Heart right ventricle (tissue), 16 donors: ENCODE measurements around the gene NDUFB4. TPM values are rescaled to one million over a fixed set of nuclear protein-coding genes. Genes with fewer than 3 reads are reported as not detected.
"Not testable (repeated sequence)": the region's sequence is repeated elsewhere in the genome, so short reads cannot be mapped to it uniquely, and the experiment has no call there.

Experiments used
- ATAC-seq, 8 donors: fragments of 200-7000 bp; cut with Tn5 transposase; one replicate each; pipeline ENCODE4 v1.9.1; 2020; ENCODE audit warnings: mild to moderate bottlenecking in 8 of 8, moderate library complexity in 8 of 8, moderate number of reproducible peaks in 1 of 8
- DNase-seq, 2 donors: peaks; one replicate each; pipeline ENCODE4 v3.0.0-alpha.2; 2020
- H3K27ac ChIP-seq, 10 donors: fragments of 200-600 bp; sonication (generic) in 2 of 10; one replicate each; pipeline versions ENCODE4 v1.5.0 to v1.8.0; 2020 to 2022; ENCODE audit warnings: mild to moderate bottlenecking in 3 of 10
- H3K27me3 ChIP-seq, 7 donors: fragments of 200-600 bp; one replicate each; pipeline ENCODE4 v1.8.0; 2021 to 2022; ENCODE audit warnings: mild to moderate bottlenecking in 2 of 7
- H3K36me3 ChIP-seq, 9 donors: fragments of 200-600 bp; sonication (generic) in 1 of 9; one replicate each; pipeline versions ENCODE4 v1.5.0 to v1.8.0; 2020 to 2022; ENCODE audit warnings: mild to moderate bottlenecking in 2 of 9
- H3K4me1 ChIP-seq, 9 donors: fragments of 200-600 bp; sonication (generic) in 1 of 9; one replicate each; pipeline versions ENCODE4 v1.5.0 to v1.8.0; 2020 to 2022; ENCODE audit warnings: mild to moderate bottlenecking in 4 of 9
- H3K4me3 ChIP-seq, 10 donors: fragments of 200-600 bp; sonication (generic) in 2 of 10; one replicate each; pipeline versions ENCODE4 v1.5.0 to v1.8.0; 2020 to 2022; ENCODE audit warnings: mild to moderate bottlenecking in 7 of 10, moderate library complexity in 2 of 10
- H3K9me3 ChIP-seq, 11 donors: fragments of 200-600 bp in 10 of 11; sonication (generic) in 2 of 11; one replicate each; pipeline versions ENCODE4 v1.5.0 to v1.8.0; 2013 to 2022; ENCODE audit warnings: mild to moderate bottlenecking in 2 of 11, control low read depth in 1 of 11, moderate library complexity in 1 of 11
- WGBS, 2 donors: extraction: QIAGEN DNeasy Blood & Tissue Kit; methylation state at CpG; one replicate each; pipeline ENCODE4 v1.1.7; 2013; ENCODE audit warnings: inconsistent platforms in 1 of 2; 5-methylcytosine and 5-hydroxymethylcytosine counted together
- intact Hi-C, 10 donors: fragments of 100-400 bp; cut with DNase I; formaldehyde crosslinking; loops; one replicate each; pipeline versions ENCODE4 v1.11.1 to v1.14.2; 2022
- polyA plus RNA-seq, 2 donors: library from polyadenylated mRNA; stranded (reverse); fragments of 200-250 nt; gene quantifications; one replicate each; pipeline ENCODE4 v1.2.3, GENCODE V29; 2013
- total RNA-seq, 10 donors: library from RNA; stranded (reverse); fragmentation: NEBNext Ultra II Directional in 3 of 10; extraction: Animal tissue kit (Norgen Biotek cat#: 25700) in 3 of 10; gene quantifications; one replicate each; pipeline versions ENCODE4 v1.2.1 to v1.2.4, GENCODE V29; 2021 to 2023
- TF ChIP-seq, protein P1 (sequence below), 9 donors: fragments of 200-600 bp; sonication (generic) in 2 of 9; IDR thresholded peaks; one replicate each; pipeline versions ENCODE4 v1.5.0 to v1.8.0; 2021 to 2022; ENCODE audit warnings: antibody characterized with exemption in 9 of 9, mild to moderate bottlenecking in 5 of 9, moderate library complexity in 1 of 9
- donor health status: Arrhythmogenic right ventricular cardiomyopathy.
- donor health status: ischemic (EF 13 %, LVEDD 7.1; RV severe dilation, severe dysfunction).
- donor health status: healthy with polysubstance abuse.
- donor health status: DM: no; HTN: yes; CAD: no.
- donor health status: DM: no; HTN: no; CAD: no.
- donor health status: ischemic (EF 25% LVEDD 6.9; RV normal size, moderate dysfunction).
- donor health status: ischemic (EF 25% LVEDD 5.7; RV mildly dilated, moderate dysfunction).
- donor health status: healthy.
- donor health status: DM: yes; HTN: yes; CAD: no.
- donor health status: Ischemic cardiomyopathy.
- donor health status: ischemic (EF 35%, LVEDD 5.7; RV mildly dilated, moderate dysfunction).
- donor health status: nonischemic (EF 11% LVEDD 7.7; RV severe dilation, severe dysfunction).
- donor health status: DM: yes; HTN: yes; CAD: no.
- donor health status: PGD.
- donor health status: ischemic (EF 29% LVEDD 5.4; RV normal size, mild dysfunction).
- donor health status: nonischemic (EF 23%, LVEDD 6.1; RV moderate dilation, normal function).

The NDUFB4 gene
- total and polyA plus RNA-seq, 12 donors, result 347 to 581 (median 543) TPM

GRCh38 chr3:120608506-120608905 is 12.4 kb downstream of the NDUFB4 start:
- WGBS, 2 donors, result 85% methylated on average over 4 of the region's 4 CpGs
- ATAC-seq, result no peak

GRCh38 chr3:120614765-120615164 is 18.6 kb downstream of the NDUFB4 start:
- no peak overlapping the region for H3K27ac ChIP-seq
- no peak for DNase-seq
- no peaks in the 10 kb centered on the region for H3K9me3 ChIP-seq
- no peaks in the 10 kb centered on the region for H3K36me3 ChIP-seq
- intact Hi-C loops, result loop anchor here in 1 of 10 donors (5.0 kb wide), 1 partner anchor 128 kb away; the partner anchor contains the start of genes GTF2E1 and RABL3
- peaks cover 0 to 6% (median 0%) of the 10 kb centered on the region in 9 donors for H3K4me1 ChIP-seq
- no peaks in the 10 kb centered on the region for H3K27me3 ChIP-seq
- 82 to 86% methylated on average over 8 of the region's 8 CpGs for WGBS, 2 donors
- ATAC-seq, result peak in 1 of 8 donors; percentile 45
- TF ChIP-seq, protein P1, sequence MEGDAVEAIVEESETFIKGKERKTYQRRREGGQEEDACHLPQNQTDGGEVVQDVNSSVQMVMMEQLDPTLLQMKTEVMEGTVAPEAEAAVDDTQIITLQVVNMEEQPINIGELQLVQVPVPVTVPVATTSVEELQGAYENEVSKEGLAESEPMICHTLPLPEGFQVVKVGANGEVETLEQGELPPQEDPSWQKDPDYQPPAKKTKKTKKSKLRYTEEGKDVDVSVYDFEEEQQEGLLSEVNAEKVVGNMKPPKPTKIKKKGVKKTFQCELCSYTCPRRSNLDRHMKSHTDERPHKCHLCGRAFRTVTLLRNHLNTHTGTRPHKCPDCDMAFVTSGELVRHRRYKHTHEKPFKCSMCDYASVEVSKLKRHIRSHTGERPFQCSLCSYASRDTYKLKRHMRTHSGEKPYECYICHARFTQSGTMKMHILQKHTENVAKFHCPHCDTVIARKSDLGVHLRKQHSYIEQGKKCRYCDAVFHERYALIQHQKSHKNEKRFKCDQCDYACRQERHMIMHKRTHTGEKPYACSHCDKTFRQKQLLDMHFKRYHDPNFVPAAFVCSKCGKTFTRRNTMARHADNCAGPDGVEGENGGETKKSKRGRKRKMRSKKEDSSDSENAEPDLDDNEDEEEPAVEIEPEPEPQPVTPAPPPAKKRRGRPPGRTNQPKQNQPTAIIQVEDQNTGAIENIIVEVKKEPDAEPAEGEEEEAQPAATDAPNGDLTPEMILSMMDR (IDR thresholded peaks at IDR 0.05), result no peak
- no peak overlapping the region for H3K4me3 ChIP-seq

More at GRCh38 chr3:120608506-120608905, 12.4 kb downstream of the NDUFB4 start:
- no peaks in the 10 kb centered on the region for H3K27me3 ChIP-seq
- H3K36me3 ChIP-seq, result peaks cover 0 to 5% (median 0%) of the 10 kb centered on the region in 9 donors
- H3K27ac ChIP-seq, result no peak overlapping the region
- H3K4me3 ChIP-seq, result no peak overlapping the region
- intact Hi-C loops, result no loop called here
- H3K4me1 ChIP-seq, result peaks cover 0 to 8% (median 0%) of the 10 kb centered on the region in 9 donors
- no peak for DNase-seq
- no peaks in the 10 kb centered on the region for H3K9me3 ChIP-seq
- TF ChIP-seq, protein P1 (IDR thresholded peaks at IDR 0.05), result no peak

- H3K4me3 ChIP-seq, result no peak overlapping the region
- H3K4me1 ChIP-seq, result peaks cover 0 to 6% (median 0%) of the 10 kb centered on the region in 9 donors
- H3K27me3 ChIP-seq, result no peaks in the 10 kb centered on the region
- ATAC-seq (peak; percentile 78 to 94 (median 88)), DNase-seq (peak; percentile 54 to 65)
- no peaks in the 10 kb centered on the region for H3K9me3 ChIP-seq
- whole genome bisulfite sequencing, 2 donors, result 44 to 61% methylated on average over 13 of the region's 13 CpGs
- intact Hi-C loops, result loop anchor here in 1 of 10 donors (5.0 kb wide), 1 partner anchor 126 kb away; the partner anchor contains the start of genes GTF2E1 and RABL3
- H3K36me3 ChIP-seq, result no peaks in the 10 kb centered on the region
- TF ChIP-seq, protein P1 (IDR thresholded peaks at IDR 0.05), result no peak
- peak overlapping the region in 7 of 10 donors; percentile 31 to 80 (median 62) for H3K27ac ChIP-seq
Observed at GRCh38 chr3:120615847-120616609, 19.9 kb downstream of the NDUFB4 start.

DNA sequence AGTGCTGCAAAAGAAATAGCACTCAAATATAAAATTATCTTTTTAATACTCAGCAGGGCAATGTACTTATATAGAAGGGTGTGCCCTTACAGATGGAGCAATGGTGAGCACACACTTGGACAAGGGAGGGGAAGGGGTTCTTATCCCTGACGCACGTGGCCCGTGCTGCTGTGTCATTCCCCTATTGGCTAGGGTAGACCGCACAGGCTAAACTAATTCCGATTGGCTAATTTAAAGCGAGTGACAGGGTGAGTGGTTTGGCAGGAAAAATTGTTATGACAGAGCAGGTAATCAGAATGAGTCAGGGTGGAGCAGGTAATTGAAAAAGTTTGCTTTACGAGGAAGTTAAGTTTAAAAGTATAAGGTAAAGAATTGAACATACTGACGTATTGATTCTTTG is 20.6 kb downstream of the NDUFB4 start:
- H3K4me3 ChIP-seq, H3K4me1 ChIP-seq, ATAC-seq, DNase-seq, H3K27me3 ChIP-seq, H3K9me3 ChIP-seq, H3K36me3 ChIP-seq: not testable (repeated sequence)
- intact Hi-C loops, result loop anchor here in 1 of 10 donors (5.0 kb wide), 1 partner anchor 126 kb away; the partner anchor contains the start of genes GTF2E1 and RABL3
- 93 to 94% methylated on average over 8 of the region's 8 CpGs for WGBS, 2 donors
- peak overlapping the region in 1 of 10 donors; percentile 71 for H3K27ac ChIP-seq

DNA sequence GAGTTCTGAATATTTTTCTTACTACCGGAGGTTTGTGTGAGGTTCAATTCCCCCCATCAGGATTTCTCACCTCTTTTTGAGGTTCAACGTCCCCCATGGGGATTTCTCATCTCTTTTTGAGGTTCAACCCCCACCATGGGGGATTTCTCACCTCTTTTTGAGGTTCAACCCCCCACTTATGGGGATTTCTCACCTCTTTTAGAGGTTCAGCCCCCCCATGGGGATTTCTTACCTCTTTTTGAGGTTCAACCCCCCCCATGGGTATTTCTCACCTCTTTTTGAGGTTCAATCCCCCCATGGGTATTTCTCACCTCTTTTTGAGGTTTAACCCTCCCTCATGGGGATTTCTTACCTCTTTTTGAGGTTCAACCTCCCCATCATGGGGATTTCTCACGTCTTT is 26.3 kb downstream of the NDUFB4 start:
- intact Hi-C loops, result no loop called here
- no peak for DNase-seq
- 82 to 83% methylated on average over 3 of the region's 3 CpGs for WGBS, 2 donors
- Histone ChIP-seq H3K4me3 (no peak overlapping the region), H3K36me3 (no peaks in the 10 kb centered on the region), H3K27ac (no peak overlapping the region), H3K9me3 (peaks cover 0 to 21% (median 14%) of the 10 kb centered on the region in 11 donors), H3K4me1 (no peaks in the 10 kb centered on the region), H3K27me3 (no peaks in the 10 kb centered on the region)
- ATAC-seq, result no peak
- TF ChIP-seq, protein P1 (IDR thresholded peaks at IDR 0.05), result no peak
